Tibial artery (tissue), 4 donors: ENCODE measurements around the gene PICALM.
"Not testable (repeated sequence)": the region's sequence is repeated elsewhere in the genome, so short reads cannot be mapped to it uniquely, and the experiment has no call there.

Experiments used
- DNase-seq, 2 donors: peaks; one replicate each; pipeline ENCODE4 v3.0.0-alpha.2; 2019
- H3K27ac ChIP-seq, 2 donors: fragments of 200-600 bp; sonication (generic) in 1 of 2; 1 replicate in 1 of 2; 2 replicates in 1 of 2; pipeline ENCODE4 v1.5.1; 2018 to 2019; ENCODE audit warnings: mild to moderate bottlenecking in 1 of 2
- H3K27me3 ChIP-seq, 2 donors: fragments of 200-600 bp; sonication (generic) in 1 of 2; one replicate each; pipeline versions ENCODE4 v1.5.1 to v1.6.0; 2016 to 2019
- H3K36me3 ChIP-seq, 3 donors: fragments of 200-600 bp; sonication (generic) in 2 of 3; one replicate each; pipeline ENCODE4 v1.5.1; 2016 to 2019; ENCODE audit warnings: mild to moderate bottlenecking in 2 of 3
- H3K4me1 ChIP-seq, 4 donors: fragments of 200-600 bp; sonication (generic) in 2 of 4; 1 replicate in 3 of 4; 2 replicates in 1 of 4; pipeline ENCODE4 v1.5.1; 2016 to 2019
- H3K4me3 ChIP-seq, 2 donors: fragments of 200-600 bp; sonication (generic) in 1 of 2; 1 replicate in 1 of 2; 2 replicates in 1 of 2; pipeline ENCODE4 v1.5.1; 2018 to 2019; ENCODE audit warnings: mild to moderate bottlenecking in 2 of 2
- H3K9me3 ChIP-seq, 3 donors: fragments of 200-600 bp; sonication (generic) in 1 of 3; one replicate each; pipeline ENCODE4 v1.5.1; 2016 to 2019
- CTCF ChIP-seq, 2 experiments: fragments of 200-600 bp in 1 of 2; fragments of 450-650 bp in 1 of 2; IDR thresholded peaks; one replicate each; pipeline ENCODE4 v1.5.1; 2017 to 2019; ENCODE audit warnings: antibody characterized with exemption in 2 of 2, mild to moderate bottlenecking in 1 of 2, moderate library complexity in 1 of 2
- intact Hi-C: fragments of 100-400 bp; cut with DNase I; formaldehyde crosslinking; loops from one replicate; pipeline ENCODE4 v1.15.0; 2023; ENCODE audit warnings: low total_unique reads

PICALM gene

GRCh38 chr11:85960678-85961077, 108.2 kb downstream of the PICALM start:
- H3K9me3 ChIP-seq = no peaks in the 10 kb centered on the region
- H3K27ac ChIP-seq = no peak overlapping the region
- H3K4me1 ChIP-seq = peaks cover 0 to 17% (median 3%) of the 10 kb centered on the region in 4 donors
- no peak for DNase-seq
- no peak for TF ChIP-seq CTCF (IDR thresholded peaks at IDR 0.05)
- no peak overlapping the region for H3K4me3 ChIP-seq
- intact Hi-C loops = no loop called here
- peaks cover 60 to 78% (median 77%) of the 10 kb centered on the region in 3 donors for H3K36me3 ChIP-seq
- H3K27me3 ChIP-seq = no peaks in the 10 kb centered on the region

- Histone ChIP-seq H3K4me3 (no peak overlapping the region), H3K4me1 (peaks cover 0 to 32% (median 7%) of the 10 kb centered on the region in 4 donors), H3K36me3 (peaks cover 47 to 60% (median 56%) of the 10 kb centered on the region in 3 donors), H3K27ac (peak overlapping the region in 1 of 2 donors; percentile 17), H3K9me3 (no peaks in the 10 kb centered on the region), H3K27me3 (no peaks in the 10 kb centered on the region)
- no peak for TF ChIP-seq CTCF (IDR thresholded peaks at IDR 0.05)
- intact Hi-C loops = no loop called here
- no peak for DNase-seq
These were observed 113.4 kb downstream of the PICALM start for GRCh38 chr11:85955531-85955930.

GRCh38 chr11:85953491-85954143, 115.3 kb downstream of the PICALM start:
- Histone ChIP-seq H3K27ac (no peak overlapping the region), H3K36me3 (peaks cover 35 to 47% (median 45%) of the 10 kb centered on the region in 3 donors), H3K4me1 (peaks cover 0 to 35% (median 8%) of the 10 kb centered on the region in 4 donors), H3K27me3 (no peaks in the 10 kb centered on the region), H3K9me3 (no peaks in the 10 kb centered on the region), H3K4me3 (no peak overlapping the region)
- no peak for TF ChIP-seq CTCF (IDR thresholded peaks at IDR 0.05)
- no peak for DNase-seq
- intact Hi-C loops = no loop called here

GRCh38 chr11:85952108-85952485, 116.8 kb downstream of the PICALM start:
- intact Hi-C loops = not testable (repeated sequence)

GRCh38 chr11:85951428-85952107, 117.3 kb downstream of the PICALM start:
- DNase-seq = no peak

More at GRCh38 chr11:85952108-85952485, 116.8 kb downstream of the PICALM start:
- H3K9me3 ChIP-seq, H3K4me3 ChIP-seq, H3K27ac ChIP-seq, DNase-seq, H3K27me3 ChIP-seq: not testable (repeated sequence)
- Histone ChIP-seq H3K36me3 (peaks cover 22 to 35% (median 30%) of the 10 kb centered on the region in 3 donors), H3K4me1 (peaks cover 0 to 50% (median 20%) of the 10 kb centered on the region in 4 donors)

More at GRCh38 chr11:85951428-85952107, 117.3 kb downstream of the PICALM start:
- TF ChIP-seq CTCF (IDR thresholded peaks at IDR 0.05) = no peak
- Histone ChIP-seq H3K9me3 (no peaks in the 10 kb centered on the region), H3K4me3 (no peak overlapping the region), H3K36me3 (peaks cover 16 to 30% (median 25%) of the 10 kb centered on the region in 3 donors), H3K4me1 (peaks cover 0 to 52% (median 22%) of the 10 kb centered on the region in 4 donors), H3K27me3 (no peaks in the 10 kb centered on the region), H3K27ac (no peak overlapping the region)
- intact Hi-C loops = no loop called here
